22Rv1 (cell line): ENCODE measurements around the gene BMP2K.

Experiments used
- CTCF ChIP-seq: fragments of 450-650 bp; IDR thresholded peaks from 2 replicates; pipeline ENCODE4 v1.5.1; 2017; ENCODE audit warnings: mild to moderate bottlenecking
- ZFX ChIP-seq: fragments of 450-650 bp; IDR thresholded peaks from 2 replicates; pipeline ENCODE4 v1.6.1; 2017; ENCODE audit warnings: antibody characterized with exemption, borderline replicate concordance

GRCh38 chr4:78763251-78763650 lies 12.9 kb upstream of the BMP2K start:
- TF ChIP-seq CTCF = no peak
- TF ChIP-seq ZFX = no peak
